IPS DF 4.7 (cell line): ENCODE measurements around the gene PTBP2.

Experiments
- DNase-seq: peaks from one replicate; pipeline ENCODE4 v3.0.0-alpha.2; 2013; ENCODE audit warnings: low spot score; ENCODE audit errors: extremely low read depth

PTBP2 gene, protein sequence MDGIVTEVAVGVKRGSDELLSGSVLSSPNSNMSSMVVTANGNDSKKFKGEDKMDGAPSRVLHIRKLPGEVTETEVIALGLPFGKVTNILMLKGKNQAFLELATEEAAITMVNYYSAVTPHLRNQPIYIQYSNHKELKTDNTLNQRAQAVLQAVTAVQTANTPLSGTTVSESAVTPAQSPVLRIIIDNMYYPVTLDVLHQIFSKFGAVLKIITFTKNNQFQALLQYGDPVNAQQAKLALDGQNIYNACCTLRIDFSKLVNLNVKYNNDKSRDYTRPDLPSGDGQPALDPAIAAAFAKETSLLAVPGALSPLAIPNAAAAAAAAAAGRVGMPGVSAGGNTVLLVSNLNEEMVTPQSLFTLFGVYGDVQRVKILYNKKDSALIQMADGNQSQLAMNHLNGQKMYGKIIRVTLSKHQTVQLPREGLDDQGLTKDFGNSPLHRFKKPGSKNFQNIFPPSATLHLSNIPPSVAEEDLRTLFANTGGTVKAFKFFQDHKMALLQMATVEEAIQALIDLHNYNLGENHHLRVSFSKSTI

DNA sequence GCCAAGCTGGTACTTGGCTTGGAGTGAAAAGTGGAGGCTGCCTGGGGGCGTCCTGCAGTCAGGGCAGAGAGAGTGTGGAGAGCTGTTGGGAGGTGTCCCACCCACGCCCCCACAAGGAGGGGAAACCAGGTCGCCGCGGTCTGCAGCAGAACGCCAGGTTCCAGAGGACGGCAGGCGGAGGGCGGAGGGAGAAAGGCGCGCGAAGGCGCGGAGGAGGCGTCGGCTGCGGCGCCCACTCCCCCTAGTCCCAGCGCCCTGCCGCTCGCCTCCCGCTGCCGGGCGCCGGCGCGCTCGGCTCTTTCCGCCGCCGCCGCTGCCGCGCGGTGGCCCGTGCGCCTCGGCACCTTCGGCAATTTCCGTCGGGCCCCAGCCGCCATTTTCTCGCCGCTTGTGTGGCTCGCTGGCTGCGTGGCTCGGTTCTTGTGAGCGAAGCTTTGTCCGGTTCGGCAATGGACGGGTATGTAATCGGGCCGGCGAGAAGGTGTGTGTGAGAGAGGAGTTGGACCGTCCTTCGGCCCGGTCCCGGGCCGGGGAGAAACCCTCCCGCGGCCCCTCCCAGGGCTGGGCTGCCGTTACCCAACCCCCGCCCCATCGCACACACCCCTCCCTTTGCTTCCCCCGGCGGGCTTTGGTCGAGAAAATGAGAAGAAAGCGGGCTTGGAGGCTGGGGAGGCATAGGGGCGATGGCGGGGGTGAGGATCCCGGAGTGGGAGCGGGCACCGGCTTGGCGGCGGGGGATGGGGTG, at the start of gene PTBP2:
Gene PTBP2, plus strand, starts transcription at position 369 of the 745 bp plus-strand sequence. Its CDS starts 81 bp downstream, at position 450.
- DNase-seq, result peak; percentile 25

DNA sequence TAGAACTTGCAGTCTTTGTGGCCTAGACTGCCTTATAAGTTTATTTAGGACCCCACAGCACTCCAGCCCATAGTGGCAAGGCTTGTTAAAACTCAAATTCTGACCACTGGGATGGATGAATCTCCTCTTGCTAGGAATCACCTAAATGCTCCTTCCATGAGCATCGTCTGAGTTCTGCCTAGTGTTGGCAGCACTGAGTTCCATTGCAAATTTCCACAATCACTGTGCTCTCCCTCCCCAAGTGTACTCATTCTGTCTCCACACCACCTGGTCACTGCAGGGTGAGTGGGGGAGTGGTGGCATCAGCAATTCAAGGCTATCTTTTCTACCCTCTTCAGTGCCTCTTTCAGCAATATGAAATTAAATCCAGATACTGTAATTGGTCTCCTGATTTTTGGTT, 46.7 kb upstream of the PTBP2 start:
- DNase-seq, result no peak

DNA sequence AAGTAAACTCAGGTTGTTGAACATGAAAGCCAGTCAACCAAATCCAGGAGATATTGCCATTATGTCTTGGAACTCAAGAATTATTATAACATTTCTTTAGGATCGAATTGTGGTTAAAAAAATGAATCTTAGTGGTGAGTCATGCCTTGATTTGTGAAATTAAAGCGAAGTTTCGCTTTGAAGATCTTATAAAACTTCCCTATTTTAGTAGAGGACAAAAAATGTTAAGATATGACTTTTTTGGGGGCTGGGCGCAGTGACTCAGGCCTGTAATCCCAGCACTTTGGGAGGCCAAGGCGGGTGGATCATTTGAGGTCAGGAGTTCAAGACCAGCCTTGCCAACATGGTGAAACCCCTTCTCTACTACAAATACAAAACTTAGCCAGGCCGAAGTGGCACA, 39.5 kb upstream of the PTBP2 start:
- no peak for DNase-seq

DNA sequence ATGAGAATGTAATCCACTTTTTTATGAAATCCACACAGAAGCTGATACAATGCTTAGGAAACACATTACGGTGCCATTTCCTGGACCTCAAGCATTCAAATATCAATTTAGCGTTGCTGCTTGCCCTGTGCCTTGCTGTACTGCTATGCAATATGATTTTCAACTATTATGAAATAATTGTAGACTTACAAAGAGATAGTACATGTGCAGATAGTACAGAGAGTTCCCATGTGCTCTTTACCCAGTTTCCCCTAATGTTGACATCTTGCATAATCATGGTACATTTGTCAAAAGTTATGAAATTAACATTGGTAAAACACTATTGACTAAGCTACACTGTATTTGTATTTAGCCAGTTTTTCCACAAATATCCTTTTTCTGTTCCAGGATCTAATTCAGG, 37.7 kb upstream of the PTBP2 start:
- DNase-seq, result no peak

DNA sequence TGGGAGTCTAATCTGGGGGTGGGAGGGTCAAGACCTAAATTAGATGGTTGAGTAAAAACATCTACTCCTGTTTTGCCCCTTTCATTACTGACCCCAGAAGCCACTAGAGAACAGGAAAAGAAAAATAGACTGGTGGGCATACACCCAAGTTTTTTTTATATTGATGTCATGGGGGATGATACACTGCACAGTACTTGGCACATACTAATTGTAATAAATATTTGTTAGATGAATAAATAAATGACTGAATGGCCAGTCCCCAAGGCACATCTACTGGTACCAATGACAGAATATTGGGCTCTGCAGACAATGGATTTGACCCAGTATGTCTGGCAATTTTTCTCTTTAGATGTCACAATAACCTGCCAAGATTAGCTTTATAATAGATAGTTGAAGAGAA, 36.8 kb upstream of the PTBP2 start:
- DNase-seq, result no peak

DNA sequence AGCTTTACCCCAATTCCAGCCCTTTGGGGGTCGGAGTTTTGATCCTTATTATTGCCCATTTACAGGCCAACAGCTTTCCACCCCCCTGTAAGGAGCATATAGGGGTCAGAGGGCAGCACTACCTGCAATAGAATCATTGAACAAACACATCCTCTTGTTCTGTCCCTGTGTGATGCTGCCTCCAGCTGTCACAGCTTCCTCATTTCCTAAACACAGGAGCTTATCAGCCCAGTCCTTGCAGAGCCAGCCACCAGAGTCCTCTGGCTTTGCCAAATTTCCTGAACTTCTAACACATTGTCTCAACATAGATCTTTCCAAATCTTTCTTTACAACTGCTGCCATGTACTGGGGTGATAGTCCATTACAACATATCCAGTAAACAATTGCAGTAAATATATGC, 32.8 kb upstream of the PTBP2 start:
- no peak for DNase-seq

DNA sequence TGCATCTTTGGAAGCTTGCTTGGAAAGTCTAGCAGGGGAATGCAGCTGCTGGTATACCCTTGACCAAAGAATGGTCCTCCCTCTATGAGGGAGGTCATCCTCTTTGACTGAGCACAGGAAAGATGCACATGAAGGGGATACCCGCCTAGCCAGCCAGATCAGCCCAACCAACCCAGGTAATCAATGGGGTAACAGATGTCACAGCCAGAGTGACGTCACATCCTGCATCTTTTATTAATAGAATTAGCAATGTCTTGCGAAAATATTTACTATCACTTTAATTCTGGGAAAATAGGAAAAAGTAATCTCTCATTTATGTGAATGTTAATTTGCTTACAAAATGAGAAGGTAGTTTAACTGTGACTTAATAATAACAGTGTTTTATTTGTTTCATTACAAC, 25.6 kb upstream of the PTBP2 start:
- no peak for DNase-seq

DNA sequence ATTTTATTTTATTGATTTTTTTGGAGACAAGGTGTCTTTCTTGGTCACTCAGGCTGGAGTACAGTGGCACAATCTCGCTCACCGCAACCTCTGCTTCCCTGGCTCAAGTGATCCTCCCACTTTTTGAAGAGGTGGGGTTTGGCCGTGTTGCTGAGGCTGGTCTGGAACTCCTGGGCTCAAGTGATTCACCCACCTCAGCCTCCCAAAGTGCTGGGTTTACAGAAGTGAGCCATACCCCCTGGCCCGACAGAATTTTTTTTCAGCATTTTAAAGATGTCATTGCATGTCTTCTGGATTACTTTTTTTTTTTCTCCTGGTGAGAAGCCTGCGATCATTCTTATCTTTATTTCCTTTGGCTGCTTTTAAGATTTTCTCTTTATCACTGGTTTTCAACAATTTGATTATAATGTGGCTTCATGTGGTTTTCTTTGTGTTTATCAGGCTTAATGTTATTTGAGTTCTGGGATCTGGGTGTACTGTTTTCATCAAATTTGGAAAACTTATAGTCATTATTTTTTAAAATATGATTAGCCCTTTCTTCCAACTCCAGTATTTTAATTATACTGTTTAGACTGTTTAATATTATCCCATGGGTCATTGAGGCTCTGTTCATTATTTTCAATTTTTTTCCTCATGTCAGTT, 23.1 kb upstream of the PTBP2 start:
- DNase-seq, result no peak

DNA sequence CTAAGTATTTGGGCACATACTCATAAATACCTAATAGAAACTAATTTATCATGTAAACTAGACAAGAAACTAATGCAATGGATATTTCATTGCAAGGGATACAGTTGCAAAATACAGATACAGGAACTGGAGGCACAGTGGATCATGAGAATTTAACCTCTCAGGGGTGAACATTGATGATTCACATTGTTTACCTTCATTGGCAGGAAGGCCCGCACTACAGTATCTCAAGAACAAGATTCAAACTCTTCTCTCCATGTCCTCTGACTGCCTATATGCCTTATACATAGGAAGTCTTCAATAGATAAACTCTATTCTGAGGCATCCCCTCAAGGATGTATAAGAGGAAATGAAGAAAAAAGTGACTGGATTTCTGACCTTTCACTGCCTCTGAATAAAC, 18.4 kb upstream of the PTBP2 start:
- no peak for DNase-seq

DNA sequence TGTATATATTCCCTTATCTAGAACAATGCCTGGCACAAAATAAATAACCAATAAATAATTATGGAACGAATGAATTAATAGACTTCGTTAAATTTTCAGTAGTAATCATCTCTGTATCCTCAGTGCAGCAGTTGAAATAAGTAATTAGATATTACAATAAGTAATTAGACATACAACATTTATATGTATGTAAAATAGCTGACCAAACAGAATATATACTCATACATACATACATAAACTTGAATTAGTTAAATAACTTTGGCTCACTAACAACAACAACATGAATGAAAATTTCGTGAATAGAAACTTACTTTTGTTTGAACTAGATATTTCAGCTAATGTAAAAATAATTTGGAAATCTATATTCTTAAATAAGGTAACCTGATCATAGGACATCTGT, 14.6 kb upstream of the PTBP2 start:
- no peak for DNase-seq

DNA sequence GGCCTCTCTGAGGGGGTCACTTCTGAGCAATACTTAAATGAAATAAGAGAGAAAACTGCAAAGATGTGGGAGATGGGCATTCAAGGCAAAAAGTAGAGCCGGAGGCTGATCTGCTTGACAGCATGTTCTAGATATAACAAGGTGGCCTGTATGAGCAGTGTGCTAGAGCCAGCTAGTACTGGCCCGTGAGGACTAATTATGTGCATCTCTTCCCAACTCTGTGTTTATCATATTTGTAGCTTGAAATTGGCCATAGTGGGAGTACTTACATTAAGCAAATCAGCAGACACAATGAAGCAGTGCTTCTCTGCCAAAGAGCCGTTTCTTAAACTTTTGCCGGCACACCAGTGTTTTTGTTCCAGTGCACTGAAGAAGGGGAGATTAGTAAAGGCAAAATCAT, 13.1 kb upstream of the PTBP2 start:
- no peak for DNase-seq

DNA sequence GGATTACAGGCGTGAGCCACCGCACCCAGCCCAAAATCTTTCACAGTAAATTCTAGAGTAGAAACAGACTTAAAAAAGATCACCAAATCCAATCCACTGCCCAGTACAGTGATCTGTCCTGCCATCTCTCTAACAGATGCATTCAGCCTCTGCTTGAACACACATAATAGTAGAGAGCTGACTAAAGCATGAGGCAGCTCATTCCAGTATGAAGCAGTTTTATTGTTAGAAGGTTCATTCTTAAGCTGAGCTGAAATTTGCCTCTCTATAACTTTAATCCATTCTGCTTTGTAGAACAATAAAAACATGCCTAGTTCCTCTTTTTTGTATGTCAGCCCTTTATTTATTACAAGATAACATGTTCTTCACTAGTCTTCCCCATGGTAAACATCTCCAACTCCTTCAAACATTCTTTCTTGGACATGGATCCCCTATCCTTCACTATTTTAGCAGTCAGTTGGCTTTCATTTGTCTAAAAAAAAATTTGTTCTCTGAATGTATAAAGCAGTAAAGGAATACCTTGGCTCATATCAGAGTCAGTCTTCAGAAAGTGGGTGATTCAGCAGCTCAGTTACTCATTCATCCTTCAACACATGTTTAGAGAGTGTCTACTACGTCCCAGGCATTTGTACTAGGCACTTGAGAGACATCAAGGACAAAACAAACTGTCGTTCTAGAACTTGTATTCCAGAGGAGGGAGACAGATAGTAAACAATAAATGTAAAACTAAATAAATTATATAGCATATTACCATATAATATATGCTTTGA, 10.7 kb upstream of the PTBP2 start:
- no peak for DNase-seq

DNA sequence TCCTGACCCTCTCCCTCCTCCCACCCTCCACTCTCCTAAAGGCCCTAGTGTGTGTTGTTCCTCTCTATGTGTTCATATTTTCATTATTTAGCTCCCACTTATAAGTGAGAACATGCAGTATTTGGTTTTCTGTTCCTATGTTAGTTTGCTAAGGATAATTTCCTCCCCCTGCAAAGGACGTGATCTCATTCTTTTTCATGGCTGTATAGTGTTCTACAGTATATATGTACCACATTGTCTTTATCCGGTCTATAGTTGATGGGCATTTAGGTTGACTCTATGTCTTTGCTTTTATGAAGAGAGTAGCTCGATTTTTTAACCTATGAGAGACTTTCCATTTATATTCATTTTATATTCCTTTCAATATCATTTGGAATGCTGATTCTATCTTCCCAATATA, 7.9 kb upstream of the PTBP2 start:
- DNase-seq, result no peak

DNA sequence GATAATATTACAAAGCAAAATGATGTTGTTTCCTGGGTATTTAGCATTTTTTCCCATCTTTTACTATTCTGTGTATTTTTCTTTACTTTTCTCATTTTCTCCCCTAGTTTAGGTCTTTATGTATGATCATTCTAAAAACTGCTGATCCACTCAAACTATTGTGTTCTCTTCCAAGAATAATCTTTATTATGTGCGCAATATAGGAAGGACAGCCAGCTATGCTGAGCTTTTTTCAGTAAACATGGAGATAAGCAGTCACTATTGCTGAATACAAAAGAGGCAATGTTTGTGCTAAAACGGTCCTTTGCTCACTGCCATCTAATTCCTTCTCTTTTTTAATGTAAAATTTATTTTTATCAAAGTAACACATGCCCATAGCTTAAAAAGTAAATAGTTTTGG, 6.7 kb upstream of the PTBP2 start:
- no peak for DNase-seq

DNA sequence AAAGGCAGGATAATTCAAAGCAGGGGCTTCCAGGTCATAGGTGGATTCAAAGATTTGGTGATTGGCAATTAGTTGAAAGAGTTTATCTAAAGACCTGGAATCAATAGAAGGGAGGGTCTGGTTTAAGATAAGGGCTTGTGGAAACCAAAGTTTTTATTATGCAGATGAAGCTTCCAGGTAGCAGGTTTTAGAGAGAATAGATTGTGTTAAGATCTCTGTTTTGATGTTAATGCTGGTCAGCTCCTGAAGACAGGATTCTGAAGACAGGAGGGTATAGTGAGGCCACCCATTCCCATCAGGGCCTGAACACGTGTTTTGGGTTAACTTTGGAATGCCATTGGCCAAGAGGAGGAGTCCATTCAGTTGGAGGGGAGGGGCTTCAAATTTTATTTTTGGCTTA, 6.1 kb upstream of the PTBP2 start:
- DNase-seq, result peak; percentile 79

DNA sequence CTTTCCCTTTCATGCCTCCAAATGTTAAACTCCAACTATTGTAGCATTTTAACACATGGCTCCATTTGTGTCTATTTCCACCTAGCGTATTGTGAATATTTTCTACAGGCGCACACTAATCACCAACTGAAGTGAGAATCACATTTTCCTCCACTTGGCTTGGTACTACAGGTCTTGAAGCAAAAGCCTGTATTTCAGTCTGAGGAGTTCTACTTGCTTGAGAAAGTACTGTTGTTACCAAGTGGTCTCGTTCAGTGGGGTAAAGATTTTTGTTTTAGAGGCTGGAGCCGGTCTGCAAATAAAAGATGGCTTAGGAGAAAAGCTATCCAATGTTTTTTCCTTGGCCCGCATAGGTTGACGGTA, 550 bp upstream of the PTBP2 start:
- no peak for DNase-seq

DNA sequence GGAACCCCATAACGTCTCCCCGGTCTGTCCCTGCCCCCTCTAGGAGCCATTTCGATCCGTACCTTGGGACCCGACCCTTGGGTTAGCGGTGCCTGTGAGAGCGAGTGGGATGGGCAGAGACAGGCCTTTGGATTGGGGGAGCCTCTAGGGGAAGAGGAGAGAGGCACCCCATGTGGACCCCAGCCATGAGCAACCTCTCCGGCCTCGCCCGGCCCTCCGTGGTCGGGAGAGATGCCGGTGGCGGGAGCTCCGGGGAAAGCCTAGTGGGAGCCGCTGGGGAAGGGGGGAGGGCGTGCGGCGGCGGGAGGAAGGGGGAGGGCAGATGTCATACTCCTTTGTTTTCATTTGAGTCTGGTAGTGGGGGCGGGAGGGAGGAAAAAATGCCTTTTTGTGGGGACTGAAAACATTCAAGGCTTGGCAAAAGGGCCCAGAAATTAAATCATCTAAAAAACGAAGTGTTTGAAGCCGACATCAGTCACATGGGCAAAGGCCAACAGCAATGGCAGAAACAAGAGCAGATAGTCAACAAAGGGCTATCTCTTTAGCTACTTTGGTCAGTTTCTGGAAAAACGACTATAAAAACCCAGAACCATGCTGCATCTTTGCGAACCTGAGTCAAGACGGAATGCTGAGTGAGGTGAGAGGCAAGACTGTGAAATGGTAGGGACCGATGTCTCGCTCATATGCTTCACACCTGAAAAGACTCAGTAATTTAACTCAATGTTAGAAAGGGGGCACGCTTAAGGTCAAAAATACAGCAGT, 758 bp downstream of the PTBP2 start:
- no peak for DNase-seq

DNA sequence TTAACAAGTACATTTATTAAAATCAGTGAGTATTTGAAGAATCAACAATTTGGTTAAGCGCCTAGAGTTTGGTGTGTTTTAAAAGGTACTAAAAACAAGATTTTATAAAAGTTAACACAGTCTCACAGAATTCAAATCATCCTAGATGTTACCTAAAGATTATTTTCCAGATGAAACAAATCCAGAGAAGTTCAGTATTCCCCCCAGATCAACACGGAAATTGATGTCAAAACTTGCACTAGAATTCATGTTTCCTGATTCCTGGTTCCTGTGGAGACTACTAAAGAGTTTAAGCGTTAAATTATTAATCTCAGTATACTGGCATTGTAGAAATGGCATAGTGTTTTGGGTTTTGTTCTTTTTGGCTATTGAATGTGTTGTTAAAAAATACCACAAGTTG, 1.4 kb downstream of the PTBP2 start:
- DNase-seq, result no peak

DNA sequence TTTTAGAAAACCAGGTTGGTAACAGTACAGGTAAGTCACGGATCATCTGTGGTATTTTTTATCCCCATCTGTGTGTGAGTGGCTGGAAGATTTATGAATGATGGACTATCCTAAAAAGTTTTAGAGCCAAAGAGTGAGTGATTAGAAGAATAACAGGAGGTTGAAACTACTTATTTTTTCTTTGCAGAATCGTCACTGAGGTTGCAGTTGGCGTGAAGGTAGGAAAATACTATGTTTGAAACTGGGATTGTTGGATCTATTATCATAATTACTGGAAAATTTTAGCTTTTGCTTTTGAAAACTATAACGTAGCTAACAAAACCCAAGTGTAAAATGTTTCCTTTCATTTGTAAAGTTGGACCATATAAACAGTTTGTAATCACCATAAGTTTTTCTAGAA, 1.8 kb downstream of the PTBP2 start:
- DNase-seq, result no peak

DNA sequence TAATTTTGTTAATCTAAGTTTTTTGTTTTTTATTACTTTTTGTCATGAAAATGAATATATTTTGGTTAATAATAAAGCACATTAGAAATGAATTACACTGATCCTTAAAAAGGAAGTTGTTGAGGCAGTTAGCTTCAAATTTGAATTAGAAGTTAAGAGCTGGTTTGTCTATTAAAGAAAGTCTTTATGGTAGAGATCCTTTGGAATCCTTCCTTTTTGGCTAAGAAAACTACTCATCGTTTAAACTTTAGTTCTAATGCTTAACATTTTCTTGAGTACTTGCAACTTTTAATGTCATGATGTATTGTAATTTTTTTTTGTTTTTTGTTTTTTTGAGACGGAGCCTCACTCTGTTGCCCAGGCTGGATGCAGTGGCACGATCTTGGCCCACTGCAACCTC, 2.4 kb downstream of the PTBP2 start:
- DNase-seq, result no peak

DNA sequence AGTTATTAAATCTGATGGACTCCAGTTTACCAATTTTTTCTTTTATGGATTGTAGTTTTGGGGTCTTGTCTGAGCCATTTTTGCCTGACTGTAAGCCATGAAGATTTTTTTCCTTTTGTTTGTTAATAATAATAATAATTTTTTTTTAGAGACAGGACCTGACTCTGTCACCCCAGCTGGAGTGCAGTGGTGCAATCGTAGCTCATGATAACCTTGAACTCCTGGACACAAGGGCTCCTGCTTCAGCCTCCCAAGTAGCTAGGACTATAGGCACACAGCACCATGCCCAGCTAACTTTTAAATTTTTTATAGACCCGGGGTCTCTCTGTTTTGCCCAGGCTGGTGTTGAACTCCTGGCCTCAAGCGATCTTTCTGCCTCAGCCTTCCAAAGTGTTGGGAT, 6.3 kb downstream of the PTBP2 start:
- DNase-seq, result no peak
